GM23248 (cell line): ENCODE measurements around the gene MDK.

Experiments used
- EZH2 ChIP-seq: fragments of 200-600 bp; sonication (generic); IDR thresholded peaks from 2 replicates; pipeline ENCODE4 v1.6.1; 2018; ENCODE audit warnings: antibody characterized with exemption, mild to moderate bottlenecking; ENCODE audit not compliant: insufficient read depth, poor library complexity, severe bottlenecking
- EZH2phosphoT487 ChIP-seq: fragments of 200-600 bp; sonication (generic); IDR thresholded peaks from 2 replicates; pipeline ENCODE4 v1.6.1; 2018; ENCODE audit warnings: antibody characterized with exemption, moderate library complexity, mild to moderate bottlenecking, low read depth; ENCODE audit not compliant: insufficient read depth

GRCh38 chr11:46393759-46394158, 12.3 kb downstream of the MDK start:
- TF ChIP-seq EZH2phosphoT487 (no peak), EZH2 (no peak)
